Smooth muscle cell of the umbilical artery (primary cell): ENCODE measurements around the gene ERICH4. TPM values are rescaled to one million over a fixed set of nuclear protein-coding genes. Genes with fewer than 3 reads are reported as not detected.

Experiments used
- total RNA-seq: library from RNA; depleted of rRNA; stranded (reverse); fragments of >200 nt; gene quantifications from 2 replicates; pipeline ENCODE4 v1.2.3, GENCODE V29; 2014

Gene ERICH4, protein sequence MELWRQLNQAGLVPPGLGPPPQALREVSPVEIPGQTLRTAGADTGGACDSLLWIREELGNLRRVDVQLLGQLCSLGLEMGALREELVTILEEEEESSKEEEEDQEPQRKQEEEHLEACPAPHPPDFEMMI
- total RNA-seq = not detected in 2 replicates

DNA sequence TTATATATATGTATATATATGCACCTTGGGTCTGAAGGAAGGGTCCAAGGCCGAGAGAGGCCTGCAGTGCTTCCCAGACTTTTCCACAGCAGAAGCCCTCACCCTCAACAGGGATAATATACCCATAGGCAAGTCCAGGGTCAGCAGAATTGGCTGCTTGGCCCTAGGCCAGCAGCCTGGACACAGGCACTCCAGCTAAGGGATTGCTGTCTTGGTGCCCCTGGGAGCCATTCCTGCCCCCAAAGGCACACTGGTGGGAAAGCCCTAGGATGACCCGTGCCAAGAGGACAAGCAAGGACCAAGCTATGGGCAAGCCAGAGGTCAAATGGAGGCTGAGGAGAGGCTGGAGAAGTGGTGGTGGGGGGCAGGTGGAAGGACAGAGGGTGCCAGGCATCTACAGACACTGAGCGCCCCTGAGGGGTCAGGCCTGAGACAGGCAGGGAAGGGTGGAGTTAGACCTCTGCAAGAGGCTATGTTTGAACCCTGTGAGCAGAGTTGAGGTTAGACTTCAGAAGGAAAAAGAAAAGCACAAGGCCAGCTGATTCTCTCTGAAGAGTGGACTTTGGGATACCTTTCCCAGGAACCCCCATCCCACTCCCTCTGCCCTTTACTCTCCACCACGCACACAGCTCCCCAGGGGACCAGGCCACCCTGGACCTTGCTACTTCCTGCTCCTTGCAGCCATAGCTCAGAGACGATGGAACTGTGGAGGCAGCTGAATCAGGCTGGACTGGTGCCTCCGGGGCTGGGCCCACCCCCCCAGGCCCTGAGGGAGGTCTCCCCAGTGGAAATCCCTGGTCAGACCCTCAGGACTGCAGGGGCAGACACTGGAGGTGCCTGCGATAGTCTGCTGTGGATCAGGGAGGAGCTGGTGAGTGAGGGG, at the start of gene ERICH4:
Gene ERICH4, plus strand, starts transcription at position 684 of the 883 bp plus-strand sequence. Its CDS starts 14 bp downstream, at position 698.

DNA sequence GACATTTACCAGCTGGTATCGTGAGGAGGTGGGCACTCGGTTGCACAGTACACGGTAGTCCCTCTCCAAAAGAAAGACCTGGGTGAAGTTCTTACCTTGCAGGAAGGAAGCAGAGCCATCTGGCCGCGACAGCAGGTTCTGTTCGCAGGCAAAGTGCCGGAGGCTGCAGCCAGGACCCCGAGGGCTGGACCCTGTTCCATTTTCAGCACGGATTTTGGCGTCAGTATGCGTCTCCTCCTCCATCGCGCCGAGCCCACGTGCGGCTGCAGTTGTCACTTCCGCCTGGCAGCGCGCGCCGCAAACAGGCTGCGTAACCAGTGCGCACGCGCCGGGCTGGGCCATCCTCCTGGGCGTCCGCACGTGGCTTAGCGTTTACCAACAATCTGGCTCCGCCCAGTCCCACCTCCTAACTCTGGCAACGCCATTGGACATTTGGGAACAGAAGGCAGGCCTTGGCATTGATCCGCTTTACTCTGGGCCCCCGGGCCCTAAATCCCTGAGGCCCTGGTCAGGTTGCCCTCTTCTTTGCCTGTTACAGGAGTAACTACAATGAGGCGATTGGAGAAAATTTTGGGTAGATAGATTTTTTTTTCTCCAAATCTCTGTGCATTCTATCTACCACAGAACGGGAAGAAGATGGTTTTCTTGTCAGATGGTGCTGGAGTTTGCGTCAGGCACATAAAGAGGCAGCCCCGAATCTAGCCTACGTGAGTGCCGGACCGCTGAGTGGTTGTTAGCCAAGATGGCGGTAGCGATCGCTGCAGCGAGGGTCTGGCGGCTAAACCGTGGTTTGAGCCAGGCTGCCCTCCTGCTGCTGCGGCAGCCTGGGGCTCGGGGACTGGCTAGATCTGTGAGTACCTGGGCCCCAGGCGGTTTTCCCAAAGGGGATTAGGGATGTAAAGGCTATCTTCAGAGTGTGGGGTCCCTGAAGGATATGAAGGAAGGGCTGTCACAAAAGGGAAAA, 45.6 kb upstream of the ERICH4 start, which contains the start of the genes BCKDHA and EXOSC5:
Gene BCKDHA, plus strand, starts transcription at position 733 of the 964 bp plus-strand sequence. Its CDS starts 10 bp downstream, at position 743.
Gene EXOSC5, minus strand, starts transcription at position 274 of the 964 bp plus-strand sequence. Its CDS starts 31 bp downstream, at position 243.

DNA sequence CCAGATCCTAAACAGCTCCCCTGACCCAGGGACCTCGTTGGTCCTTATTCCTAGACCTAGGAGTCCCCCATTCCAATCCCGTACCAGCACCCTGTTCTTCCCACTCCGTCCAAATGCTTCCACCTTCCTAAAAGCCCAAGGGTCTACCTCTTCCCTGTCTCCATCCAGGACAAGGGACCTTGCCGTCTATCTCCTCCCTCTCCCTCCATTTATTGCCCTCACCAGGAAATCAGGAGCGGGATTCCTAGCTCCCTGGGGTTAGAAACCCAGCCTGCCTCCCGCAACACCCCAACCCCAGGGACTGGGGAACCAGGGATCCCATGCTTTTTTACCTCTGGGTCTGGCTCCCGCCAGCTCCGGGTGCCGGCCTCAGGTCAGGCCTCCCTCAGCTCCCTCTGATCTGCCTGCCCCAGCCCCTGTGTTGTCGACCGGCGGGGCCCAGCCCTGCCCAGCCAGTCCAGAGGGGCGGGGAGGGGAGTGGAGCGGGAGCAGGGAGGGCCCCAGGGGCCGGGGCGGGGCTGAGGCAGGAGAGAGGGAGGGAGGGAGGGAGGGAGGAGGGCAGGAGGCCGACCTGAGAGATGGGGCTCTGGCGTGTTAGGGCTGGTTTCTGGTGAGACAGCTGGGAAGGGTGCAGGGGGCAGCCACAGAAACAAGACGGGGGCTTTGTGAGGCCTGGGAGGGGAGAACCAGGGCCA, 15.9 kb upstream of the ERICH4 start, which contains the start of gene B3GNT8:
Gene B3GNT8, minus strand, starts transcription at position 423 of the 695 bp plus-strand sequence. CDS start 596 bp downstream, outside the sequence.

DNA sequence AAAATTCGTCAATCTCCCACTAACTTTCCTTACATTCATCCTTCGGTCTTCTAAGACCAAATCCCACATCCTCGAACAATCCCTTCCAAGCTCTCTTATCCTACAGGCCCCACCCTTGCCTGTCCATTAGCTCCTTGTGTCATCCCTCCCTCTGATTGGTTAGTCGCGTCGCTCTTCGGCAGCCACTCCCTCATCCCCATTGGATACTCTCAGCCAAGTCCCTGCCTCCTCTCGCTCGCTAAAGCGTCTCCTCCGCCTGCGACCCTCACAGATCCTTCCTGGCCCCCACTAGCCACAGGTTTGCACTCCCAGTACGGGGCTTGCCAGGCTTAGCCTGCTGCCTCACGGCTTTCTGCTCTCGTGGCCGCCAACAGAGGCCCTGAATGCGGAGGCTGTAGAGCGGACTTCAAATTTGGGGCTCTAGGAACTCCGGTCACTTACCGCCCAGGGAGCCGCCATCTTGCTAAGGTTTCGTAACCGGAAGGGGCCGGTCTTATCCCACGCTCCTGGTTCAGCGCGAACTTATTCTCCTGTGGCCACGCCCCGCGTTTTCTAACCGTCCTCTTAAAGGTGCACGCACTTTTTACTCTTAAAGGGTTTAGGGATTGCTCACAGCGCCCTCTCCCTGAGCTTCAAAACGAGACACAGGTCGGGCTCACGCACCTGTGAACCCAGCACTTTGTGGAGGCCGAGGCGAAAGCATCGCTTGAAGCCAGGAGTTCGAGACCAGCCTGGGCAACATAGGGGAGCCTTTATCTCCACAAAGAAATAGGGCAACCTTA, 3.3 kb upstream of the ERICH4 start, which contains the start of gene DMAC2:
Gene DMAC2, minus strand, starts transcription at position 472 of the 782 bp plus-strand sequence. Its CDS starts 13 bp downstream, at position 459.

Other genes with a start within 250 kb of the ERICH4 start
- 0.89 and 2.1 TPM in 2 replicates for gene CYP2S1, start 249.9 kb upstream of the ERICH4 start, total RNA-seq
- 118 and 345 TPM in 2 replicates for gene AXL, start 223.9 kb upstream of the ERICH4 start, total RNA-seq
- gene HNRNPUL1, start 178.8 kb upstream of the ERICH4 start, total RNA-seq = 60.6 and 119 TPM in 2 replicates
- 8.3 and 9.1 TPM in 2 replicates for gene CCDC97, start 133.0 kb upstream of the ERICH4 start, total RNA-seq
- gene TGFB1, start 89.2 kb upstream of the ERICH4 start, total RNA-seq = 24.1 and 38.9 TPM in 2 replicates
- 2.6 and 3.9 TPM in 2 replicates for gene B9D2, start 79.0 kb upstream of the ERICH4 start, total RNA-seq
- 5.0 and 9.8 TPM in 2 replicates for gene TMEM91, start 66.6 kb upstream of the ERICH4 start, total RNA-seq
- gene EXOSC5, start 45.8 kb upstream of the ERICH4 start, total RNA-seq = 7.1 and 8.6 TPM in 2 replicates
- gene BCKDHA, start 45.3 kb upstream of the ERICH4 start, total RNA-seq = 25.5 and 27.9 TPM in 2 replicates
- 0.30 and 0.88 TPM in 2 replicates for gene B3GNT8, start 15.8 kb upstream of the ERICH4 start, total RNA-seq
- gene DMAC2, start 3.2 kb upstream of the ERICH4 start, total RNA-seq = 31.8 and 35.2 TPM in 2 replicates
- not detected in 2 replicates for gene CEACAM21, start 133.0 kb downstream of the ERICH4 start, total RNA-seq
- not detected in 2 replicates for gene CEACAM4, start 183.9 kb downstream of the ERICH4 start, total RNA-seq
- gene CEACAM7, start 245.1 kb downstream of the ERICH4 start, total RNA-seq = not detected in 2 replicates